Adrenal gland (tissue), 5 donors: Measurements from ENCODE around the gene PTPN20.

Experiments
- CTCF ChIP-seq, 6 experiments: fragments of 450-650 bp in 4 of 6; fragments of 200-600 bp in 2 of 6; sonication (generic) in 1 of 6; IDR thresholded peaks; 1 replicate in 5 of 6; 2 replicates in 1 of 6; pipeline versions ENCODE4 v1.5.1 to v1.8.0; 2016 to 2021; ENCODE audit warnings: antibody characterized with exemption in 6 of 6, mild to moderate bottlenecking in 2 of 6, moderate library complexity in 1 of 6
- POLR2A ChIP-seq, 2 donors: fragments of 450-650 bp; IDR thresholded peaks; one replicate each; pipeline ENCODE4 v1.6.1; 2017; ENCODE audit warnings: antibody characterized with exemption in 2 of 2, mild to moderate bottlenecking in 2 of 2, moderate library complexity in 1 of 2
- donor health status: DM: no; HTN: no; CAD: no.

- TF ChIP-seq CTCF (IDR thresholded peaks at IDR 0.05) (no peak), POLR2A (IDR thresholded peaks at IDR 0.05) (no peak)
These were observed 134.2 kb downstream of the PTPN20 start for GRCh38 chr10:47045331-47045861.
